Stimulated activated CD4-positive, alpha-beta T cell treated with anti-CD3 and anti-CD28 coated beads, TNF-alpha, amount 100 ng/mL, for 48 hours (primary cell): Measurements from ENCODE around the gene NUBPL.
"Not testable (repeated sequence)": the region's sequence is repeated elsewhere in the genome, so short reads cannot be mapped to it uniquely, and the experiment has no call there.

Experiments used
- DNase-seq, 3 donors: peaks; one replicate each; pipeline ENCODE4 v3.0.0-alpha.2; 2020; ENCODE audit warnings: low read depth in 3 of 3

Gene NUBPL

DNA sequence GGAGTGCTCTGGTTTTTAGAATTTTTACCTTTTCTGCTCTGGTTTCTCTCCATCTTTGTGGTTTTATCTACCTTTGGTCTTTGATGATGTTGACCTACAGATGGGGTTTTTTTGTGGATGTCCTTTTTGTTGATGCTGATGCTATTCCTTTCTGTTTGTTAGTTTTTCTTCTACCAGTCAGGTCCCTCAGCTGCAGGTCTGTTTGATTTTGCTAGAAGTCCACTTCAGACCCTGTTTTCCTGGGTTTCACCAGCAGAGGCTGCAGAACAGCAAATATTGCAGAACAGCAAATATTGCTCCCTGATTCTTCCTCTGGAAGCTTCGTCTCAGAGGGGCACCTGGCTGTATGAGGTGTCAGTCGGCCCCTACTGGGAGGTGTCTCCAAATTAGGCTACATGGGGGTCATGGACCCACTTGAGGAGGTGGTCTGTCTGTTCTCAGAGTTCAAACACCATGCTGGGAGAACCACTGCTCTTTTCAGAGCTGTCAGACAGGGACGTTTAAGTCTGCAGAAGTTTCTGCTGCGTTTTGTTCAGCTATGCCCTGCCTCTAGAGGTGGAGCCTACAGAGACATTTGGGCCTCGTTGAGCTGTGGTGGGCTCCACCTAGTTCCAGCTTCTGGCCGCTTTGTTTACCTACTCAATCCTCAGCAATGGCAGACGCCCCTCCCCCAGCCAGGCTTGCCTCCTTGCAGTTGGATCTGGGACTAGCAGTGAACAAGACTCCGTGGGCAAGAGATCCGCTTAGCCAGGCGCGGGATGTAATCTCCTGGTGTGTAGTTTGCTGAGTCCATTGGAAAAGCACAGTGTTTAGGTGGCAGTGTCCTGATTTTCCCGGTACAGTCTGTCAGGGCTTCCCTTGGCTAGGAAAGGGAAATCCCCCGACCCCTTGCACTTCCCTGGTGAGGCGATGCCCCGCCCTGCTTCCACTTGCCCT is 250.8 kb downstream of the NUBPL start:
- DNase-seq, result not testable (repeated sequence)

- not testable (repeated sequence) for DNase-seq
Observed at GRCh38 chr14:31813724-31814490, 252.7 kb downstream of the NUBPL start.

DNA sequence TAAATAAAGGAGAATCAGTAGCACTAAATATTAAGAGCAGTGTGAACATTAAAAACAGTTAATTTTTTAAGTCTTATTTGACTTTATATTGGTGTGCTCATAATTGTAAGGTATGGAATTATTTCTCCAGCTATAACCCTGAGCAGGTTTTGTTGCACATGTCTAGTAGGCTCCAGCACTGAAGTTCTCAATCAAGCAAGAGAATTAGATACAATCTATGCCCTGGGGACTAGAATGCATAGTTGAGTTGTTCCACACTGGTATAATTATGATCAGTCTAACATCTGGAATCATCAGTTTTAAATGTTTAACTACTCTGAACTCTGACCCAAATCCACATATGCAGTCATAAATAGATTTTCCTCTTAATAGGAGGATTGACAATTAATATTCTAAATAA is 258.1 kb downstream of the NUBPL start:
- DNase-seq, result no peak

GRCh38 chr14:31825459-31825858 is 264.3 kb downstream of the NUBPL start:
- no peak for DNase-seq

DNA sequence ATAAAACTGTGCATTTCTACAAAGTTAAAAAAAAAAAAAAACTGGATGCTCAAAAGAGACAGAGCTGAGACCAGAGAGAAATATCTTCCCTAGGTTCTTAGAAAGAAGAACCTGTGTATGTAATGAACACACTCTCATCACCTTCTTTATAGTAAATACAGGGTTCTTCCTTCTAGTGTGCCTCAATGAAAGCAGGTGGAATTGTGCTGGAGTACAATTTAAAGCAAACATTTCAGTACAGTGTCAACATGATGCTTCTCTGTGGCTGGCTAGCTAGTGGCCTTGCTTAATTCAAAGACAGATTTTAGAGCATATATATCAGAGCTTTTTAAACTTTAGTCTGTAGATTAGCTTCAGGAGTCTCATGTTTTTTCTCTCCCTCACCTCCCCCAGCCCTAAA is 266.1 kb downstream of the NUBPL start:
- DNase-seq, result no peak

GRCh38 chr14:31828946-31829868 is 268.0 kb downstream of the NUBPL start:
- DNase-seq, result no peak

GRCh38 chr14:31834616-31835015 is 273.4 kb downstream of the NUBPL start:
- DNase-seq, result no peak

DNA sequence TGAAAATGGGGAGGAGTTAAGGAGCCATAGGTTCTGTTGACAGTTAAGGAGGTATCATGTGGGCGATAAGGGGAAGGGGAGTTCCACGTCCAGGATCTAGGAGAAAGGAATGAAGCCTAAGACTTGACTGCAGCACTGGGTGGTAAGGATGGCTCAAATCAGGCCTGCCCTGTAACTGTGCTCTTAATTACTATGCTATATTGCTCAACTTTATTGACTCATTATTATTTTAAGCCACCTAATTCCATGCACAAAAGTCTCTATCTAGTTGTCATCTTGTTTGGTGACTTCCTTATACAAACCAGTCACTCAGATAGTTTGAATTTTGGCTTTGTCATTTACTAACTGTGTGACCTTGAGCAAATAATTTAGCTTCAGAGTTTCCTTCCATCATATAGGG is 273.8 kb downstream of the NUBPL start:
- no peak for DNase-seq

DNA sequence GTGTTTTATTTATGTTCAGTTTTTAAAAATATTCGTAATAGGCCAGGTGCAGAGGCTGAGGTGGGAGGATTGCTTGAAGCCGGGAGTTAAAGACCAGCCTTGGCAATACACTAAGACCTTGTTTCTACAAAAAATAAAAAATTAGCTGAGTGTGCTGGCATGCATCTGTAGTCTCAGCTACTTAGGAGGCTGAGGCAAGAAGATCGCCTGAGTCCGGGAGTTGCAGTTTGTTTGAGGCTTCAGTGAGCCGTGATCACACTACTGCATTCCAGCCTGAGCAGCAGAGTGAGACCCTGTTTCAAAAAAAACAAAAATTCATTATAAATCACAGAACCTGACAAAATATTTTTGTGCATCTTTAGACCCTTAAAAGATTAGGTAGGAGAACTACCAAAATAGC is 275.8 kb downstream of the NUBPL start:
- no peak for DNase-seq

DNA sequence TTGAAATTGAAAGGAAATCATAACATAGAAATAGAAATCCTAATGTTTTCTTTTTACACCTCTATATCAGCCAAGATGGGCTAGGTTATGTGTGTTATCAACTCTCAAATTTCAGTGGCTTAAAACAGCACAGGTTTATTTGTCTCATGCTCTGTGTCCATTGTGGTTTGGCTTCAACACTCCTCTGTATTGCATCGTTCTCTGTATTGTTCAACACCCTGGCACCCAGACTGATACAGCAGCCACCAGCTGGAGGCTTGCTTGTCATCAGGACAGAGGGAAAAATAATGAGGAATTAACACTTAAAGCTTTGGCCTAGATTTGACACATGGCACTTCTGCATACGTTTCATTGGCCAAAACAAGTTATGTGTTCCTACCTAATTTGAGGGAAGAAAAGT is 281.7 kb downstream of the NUBPL start:
- no peak for DNase-seq

GRCh38 chr14:31843361-31844091 is 282.3 kb downstream of the NUBPL start:
- no peak for DNase-seq

DNA sequence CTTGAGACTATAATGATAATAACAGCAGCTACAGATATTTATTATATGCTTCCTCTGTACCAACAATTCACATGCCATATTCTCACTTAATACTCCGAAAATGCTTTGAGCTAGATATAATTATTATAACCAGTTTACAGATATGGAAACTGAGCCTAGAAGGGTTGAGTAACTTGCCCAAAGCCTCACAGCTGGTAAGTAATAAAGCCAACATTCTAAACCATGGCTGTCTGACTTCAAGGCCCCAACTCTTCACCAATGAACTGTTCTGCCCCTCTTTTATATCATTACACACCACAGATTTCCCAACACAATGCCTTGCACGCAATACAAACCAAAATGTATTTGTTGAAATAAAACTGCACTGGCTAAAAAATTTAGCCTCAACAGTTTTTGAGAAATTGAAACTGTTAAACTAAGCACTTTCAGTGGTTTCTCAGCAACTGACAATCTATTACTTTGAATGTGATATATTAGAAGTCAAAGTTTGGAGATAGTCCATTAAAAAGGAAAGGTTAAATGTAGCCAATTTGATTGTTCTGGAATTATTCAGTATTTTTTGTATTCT is 293.4 kb downstream of the NUBPL start:
- DNase-seq, result no peak

DNA sequence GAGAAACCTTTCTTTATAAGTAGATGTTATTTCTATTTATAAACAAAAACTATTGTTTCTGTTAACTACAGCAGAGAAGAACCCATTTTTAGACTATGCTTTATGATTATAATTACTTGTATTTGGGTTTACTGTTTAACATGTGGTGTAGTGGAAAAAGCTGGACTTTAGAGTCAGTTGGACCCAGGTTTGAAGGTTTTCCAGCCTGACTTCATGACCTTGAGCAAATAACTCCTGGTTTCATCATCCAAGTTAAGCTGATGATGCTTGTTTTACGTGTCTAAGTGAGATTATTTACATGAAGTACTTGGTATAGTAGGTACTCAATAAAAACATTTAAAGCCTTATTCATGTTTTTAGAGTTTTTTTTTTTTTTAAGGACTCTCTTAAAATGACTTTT is 294.1 kb downstream of the NUBPL start:
- no peak for DNase-seq

GRCh38 chr14:31856003-31856402 is 294.8 kb downstream of the NUBPL start:
- DNase-seq, result not testable (repeated sequence)

DNA sequence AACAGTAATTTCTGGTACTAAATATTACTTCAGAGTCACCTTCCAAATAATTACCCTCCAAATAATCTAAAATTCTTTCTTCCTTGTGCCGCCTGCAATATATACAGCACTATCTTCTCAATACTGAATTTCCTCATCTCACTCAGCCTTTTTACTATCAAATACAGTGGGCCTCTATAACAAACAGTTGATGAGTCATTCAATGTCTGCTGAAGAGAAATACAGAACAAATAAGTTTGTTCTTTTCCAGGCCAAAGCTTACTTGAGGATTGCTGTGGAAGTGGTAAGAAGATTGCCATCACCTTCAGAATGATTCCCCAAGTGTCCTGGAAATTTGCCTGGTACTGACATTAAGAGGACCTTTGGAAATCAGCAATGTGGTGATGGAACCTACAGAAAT is 297.7 kb downstream of the NUBPL start:
- DNase-seq, result no peak

DNA sequence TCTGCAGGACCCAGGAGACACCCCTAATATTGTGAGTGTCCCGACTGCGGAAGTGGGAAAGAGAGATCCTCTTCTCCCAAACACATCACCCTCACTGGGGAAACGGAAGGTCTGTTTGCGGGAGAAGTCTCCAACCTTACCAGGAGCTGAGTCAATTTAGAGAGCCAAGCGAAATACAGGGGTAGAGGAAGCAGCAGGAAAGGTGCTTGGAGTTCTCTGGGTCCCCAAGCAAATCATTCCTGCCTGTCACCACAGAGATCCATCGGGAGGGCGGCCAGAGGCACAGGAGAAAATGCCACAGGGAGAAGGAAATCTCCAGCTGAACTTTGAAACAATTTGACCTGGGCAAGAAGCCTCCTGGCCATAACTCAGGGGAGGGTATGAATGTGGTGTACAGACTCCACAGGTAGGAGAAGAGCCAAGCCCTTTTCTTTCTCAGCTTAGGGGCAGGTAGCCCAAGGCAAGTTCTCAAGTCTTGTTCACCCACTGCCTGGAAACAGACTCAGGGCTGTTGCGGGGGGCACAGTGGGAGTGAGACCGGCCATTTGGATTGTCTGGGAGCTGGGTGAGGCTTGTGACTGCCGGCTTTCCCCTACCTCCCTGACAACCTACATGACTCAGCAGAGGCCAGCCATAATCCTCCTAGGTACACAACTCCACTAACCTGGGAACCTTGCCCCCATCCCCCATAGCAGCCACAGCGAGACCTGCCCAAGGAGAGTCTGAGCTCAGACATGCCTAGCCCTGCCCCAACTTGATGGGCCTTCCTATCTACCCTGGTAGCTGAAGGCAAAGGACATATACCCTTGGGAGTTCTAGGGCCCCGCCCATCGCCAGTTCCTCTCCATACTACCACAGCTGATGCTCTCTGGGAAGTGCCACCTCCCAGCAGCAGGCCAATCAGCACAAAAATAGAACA is 304.0 kb downstream of the NUBPL start:
- no peak for DNase-seq

DNA sequence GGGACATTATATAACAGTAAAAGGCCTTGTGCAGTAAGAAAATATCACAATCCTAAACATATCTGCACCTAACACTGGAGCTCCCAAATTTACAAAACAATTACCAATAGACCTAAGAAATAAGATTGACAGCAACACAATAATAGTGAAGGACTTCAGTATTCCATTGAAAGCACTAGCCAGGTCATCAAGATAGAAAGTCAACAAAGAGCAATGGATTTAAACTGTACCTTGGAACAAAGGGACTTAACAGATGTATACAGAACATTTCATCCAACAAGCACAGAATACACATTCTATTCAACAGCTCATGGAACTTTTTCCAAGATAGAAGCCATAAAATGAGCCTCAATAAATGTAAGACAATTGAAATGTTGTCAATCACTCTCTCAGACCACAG is 306.4 kb downstream of the NUBPL start:
- no peak for DNase-seq

- DNase-seq, result not testable (repeated sequence)
Observed at GRCh38 chr14:31868096-31868495, 306.9 kb downstream of the NUBPL start.

- DNase-seq, result no peak
Observed at GRCh38 chr14:31876741-31877140, 315.5 kb downstream of the NUBPL start.
